T-cell (primary cell): ENCODE results near the gene TSC1. TPM values are rescaled to one million over a fixed set of nuclear protein-coding genes. Genes with fewer than 3 reads are reported as not detected.
A peak's percentile ranks its signal among the peaks of the same experiment; 100 is the strongest.

ENCODE experiments used
- ATAC-seq, 4 experiments: fragments of 200-7000 bp in 3 of 4; fragments of 150-1000 bp in 1 of 4; cut with Tn5 transposase; replicated peaks in 1 of 4; 1 replicate in 3 of 4; 2 replicates in 1 of 4; pipeline ENCODE4 v1.10.0; 2021; ENCODE audit warnings: moderate library complexity in 3 of 4, mild to moderate bottlenecking in 2 of 4, moderate number of reproducible peaks in 1 of 4
- CTCF ChIA-PET, 2 donors: fragments of 300-600 bp; sonication (Branson Sonifier 250); formaldehyde crosslinking; loops; one replicate each; lab custom pipeline; 2022; ENCODE audit warnings: antibody characterized with exemption in 2 of 2; lab: Charles Lee
- POLR2A ChIA-PET, 2 donors: fragments of 300-600 bp; sonication (Branson Sonifier 250); formaldehyde crosslinking; loops; one replicate each; lab custom pipeline; 2022; ENCODE audit warnings: antibody characterized with exemption in 2 of 2; lab: Charles Lee
- DNase-seq, 35 experiments: peaks; one replicate each; pipeline versions ENCODE4 v3.0.0 to v3.0.0-alpha.2; 2013 to 2023
- H3K27ac ChIP-seq: one replicate; pipeline ENCODE4 v1.5.1; 2013; ENCODE audit warnings: low read length
- H3K27me3 ChIP-seq, 2 experiments: replicated peaks in 1 of 2; 1 replicate in 1 of 2; 2 replicates in 1 of 2; pipeline versions ENCODE4 v1.6.1 to v1.7.0; 2013; ENCODE audit warnings: low read length in 1 of 2, mixed read lengths in 1 of 2; ENCODE audit not compliant: control insufficient read depth in 2 of 2, insufficient read depth in 2 of 2; ENCODE audit errors: extremely low read depth in 1 of 2
- H3K36me3 ChIP-seq, 2 donors: 1 replicate in 1 of 2; 2 replicates in 1 of 2; pipeline versions ENCODE4 v1.6.1 to v1.7.0; 2013; ENCODE audit warnings: low read length in 1 of 2; ENCODE audit not compliant: control insufficient read depth in 2 of 2, insufficient read depth in 1 of 2; ENCODE audit errors: extremely low read depth in 1 of 2
- H3K4me1 ChIP-seq, 2 experiments: 1 replicate in 1 of 2; 2 replicates in 1 of 2; pipeline versions ENCODE4 v1.6.1 to v1.7.0; 2013; ENCODE audit warnings: low read length in 2 of 2, mixed read lengths in 1 of 2; ENCODE audit not compliant: insufficient read depth in 2 of 2, control insufficient read depth in 1 of 2; ENCODE audit errors: extremely low read depth in 1 of 2
- H3K4me3 ChIP-seq, 2 donors: 1 replicate in 1 of 2; 2 replicates in 1 of 2; pipeline versions ENCODE4 v1.5.1 to v1.7.0; 2013; ENCODE audit warnings: mild to moderate bottlenecking in 2 of 2, low read length in 1 of 2, moderate library complexity in 1 of 2; ENCODE audit not compliant: control insufficient read depth in 1 of 2; ENCODE audit errors: extremely low read depth in 1 of 2
- H3K9me3 ChIP-seq: 2 replicates; pipeline ENCODE4 v1.7.0; 2013
- H3K27ac Mint-ChIP-seq, 2 donors: one replicate each; pipeline ENCODE4 v1.8.0; 2020 to 2021; ENCODE audit warnings: mild to moderate bottlenecking in 2 of 2, mixed read lengths in 2 of 2
- H3K27me3 Mint-ChIP-seq, 2 donors: one replicate each; pipeline ENCODE4 v1.8.0; 2021 to 2022; ENCODE audit warnings: mixed read lengths in 2 of 2
- H3K36me3 Mint-ChIP-seq: one replicate; pipeline ENCODE4 v1.8.0; 2021; ENCODE audit warnings: mixed read lengths
- H3K4me1 Mint-ChIP-seq, 3 donors: one replicate each; pipeline ENCODE4 v1.8.0; 2020 to 2022; ENCODE audit warnings: mixed read lengths in 3 of 3, mild to moderate bottlenecking in 1 of 3
- H3K4me3 Mint-ChIP-seq, 3 donors: one replicate each; pipeline ENCODE4 v1.8.0; 2020 to 2022; ENCODE audit warnings: mild to moderate bottlenecking in 3 of 3, mixed read lengths in 3 of 3, moderate library complexity in 3 of 3
- H3K9me3 Mint-ChIP-seq, 3 donors: one replicate each; pipeline ENCODE4 v1.8.0; 2020 to 2022; ENCODE audit warnings: mixed read lengths in 3 of 3
- WGBS: methylation state at CpG from one replicate; pipeline ENCODE4 v1.1.5; 2013; ENCODE audit warnings: missing lambda C conversion rate; ENCODE audit not compliant: insufficient coverage; 5-methylcytosine and 5-hydroxymethylcytosine counted together
- total RNA-seq, 35 experiments: library from RNA in 6 of 35; stranded (reverse) in 6 of 35; fragments of 120-200 nt in 1 of 35; gene quantifications; one replicate each; pipeline versions ENCODE4 v1.2.1 to v1.2.4 and lab custom pipeline; 2013 to 2026

The TSC1 gene
- total RNA-seq, 5 donors from 2014 or later (not counting 1 experiment from before 2014, with no cell fraction given) = 56.4 to 70.4 (median 59.8) TPM

DNA sequence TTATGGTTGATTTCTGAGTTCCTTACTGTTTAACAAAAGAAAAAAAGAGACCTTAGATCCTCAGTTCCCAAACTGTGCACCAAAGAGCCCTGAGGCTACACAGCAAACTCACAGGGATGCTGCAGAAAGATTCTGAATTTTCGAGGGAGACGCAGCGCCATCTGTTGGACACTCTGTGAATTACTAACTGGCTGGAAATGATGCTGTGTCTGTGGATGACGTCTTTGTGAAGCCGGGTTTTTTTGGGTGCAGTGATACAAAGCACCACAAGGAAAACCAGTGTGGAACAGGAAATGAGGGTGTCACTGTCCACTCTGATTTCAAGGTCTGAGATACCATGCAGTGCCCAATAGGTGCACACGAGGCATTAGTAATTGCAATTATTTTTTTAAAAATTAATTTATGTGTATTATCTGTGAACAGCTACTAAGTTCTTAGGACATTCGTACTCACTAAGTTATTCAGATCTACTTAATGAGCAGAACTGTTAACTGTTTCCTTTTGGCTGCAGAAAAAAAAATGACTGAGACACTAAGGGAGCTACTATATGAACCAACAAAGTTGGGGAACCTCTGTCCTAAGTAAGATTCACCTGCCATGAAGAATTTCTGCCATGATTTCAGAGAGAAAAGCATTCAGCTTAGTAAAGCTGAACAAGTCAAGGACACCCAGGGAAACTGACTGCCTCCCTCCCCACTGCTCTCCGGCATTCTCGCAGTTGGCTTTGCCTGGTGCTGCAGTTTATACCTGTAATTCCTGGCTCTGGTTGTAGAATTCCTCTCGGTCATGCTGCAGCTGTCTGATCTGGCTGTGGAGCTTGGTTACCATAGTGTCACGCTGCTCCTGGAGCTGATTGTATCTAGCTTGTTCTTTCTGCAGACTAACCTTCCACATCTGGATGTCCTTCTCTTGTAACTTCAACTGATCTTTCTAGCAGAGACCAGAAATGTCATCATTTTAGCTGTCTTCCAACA lies 42.3 kb downstream of the TSC1 start:
- Mint-ChIP-seq H3K27ac (no peak overlapping the region), H3K4me1 (peaks cover 0 to 7% (median 6%) of the 10 kb centered on the region in 3 donors), H3K9me3 (no peaks in the 10 kb centered on the region), H3K4me3 (no peak overlapping the region), H3K27me3 (no peaks in the 10 kb centered on the region), H3K36me3 (peaks cover 54% of the 10 kb centered on the region)
- peak; percentile 83 to 99 (median 86) for ATAC-seq
- 38% methylated on average over 8 of the region's 11 CpGs for WGBS
- DNase-seq = peak; percentile 47 to 90 (median 73)
- ChIA-PET POLR2A (interaction anchor here (0.5 to 0.6 kb wide), 3 partner anchors 24 to 233 kb away, joined by 3 to 4 read pairs (median 3); no protein-coding TSS in a partner anchor), CTCF (interaction anchor here in 1 of 2 donors (0.6 to 2.4 kb wide), 8 partner anchors 8 to 329 kb away, joined by 3 to 14 read pairs (median 4); partner anchors contain the start of gene TSC1)
- no peak overlapping the region for H3K27ac ChIP-seq
- no peak overlapping the region for H3K4me3 ChIP-seq
- H3K9me3 ChIP-seq = no peaks in the 10 kb centered on the region
- H3K4me1 ChIP-seq = no peaks in the 10 kb centered on the region
- no peaks in the 10 kb centered on the region for H3K27me3 ChIP-seq
- peaks cover 10 to 73% of the 10 kb centered on the region in 2 donors for H3K36me3 ChIP-seq

DNA sequence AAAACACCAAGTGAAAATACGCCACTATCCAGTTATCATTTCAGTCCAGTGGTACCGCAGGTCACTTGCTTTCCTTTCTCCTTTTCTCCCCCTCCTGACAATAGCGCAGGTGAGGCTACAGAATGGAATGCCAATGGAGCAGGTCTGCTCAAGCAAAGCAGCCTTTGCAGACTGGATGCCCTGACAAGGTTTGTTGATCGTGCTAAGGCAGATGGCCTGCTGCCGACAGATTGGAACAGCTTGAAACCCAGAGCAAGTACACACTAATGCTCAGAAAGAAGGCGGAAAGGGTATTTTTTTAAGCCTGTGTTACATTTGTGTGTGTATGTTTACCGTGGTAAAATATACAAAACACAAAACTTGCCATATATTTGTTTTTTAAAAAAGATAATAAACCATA lies 46.4 kb downstream of the TSC1 start:
- H3K27ac ChIP-seq = no peak overlapping the region
- POLR2A ChIA-PET = no interaction called here
- peaks cover 0 to 7% (median 6%) of the 10 kb centered on the region in 3 donors for H3K4me1 Mint-ChIP-seq
- H3K9me3 ChIP-seq = no peaks in the 10 kb centered on the region
- no peak overlapping the region for H3K4me3 ChIP-seq
- H3K27me3 Mint-ChIP-seq = no peaks in the 10 kb centered on the region
- H3K4me3 Mint-ChIP-seq = no peak overlapping the region
- peaks cover 13 to 72% of the 10 kb centered on the region in 2 donors for H3K36me3 ChIP-seq
- WGBS = 100% methylated on average over 4 of the region's 7 CpGs
- peaks cover 61% of the 10 kb centered on the region for H3K36me3 Mint-ChIP-seq
- H3K9me3 Mint-ChIP-seq = no peaks in the 10 kb centered on the region
- no peak overlapping the region for H3K27ac Mint-ChIP-seq
- H3K4me1 ChIP-seq = no peaks in the 10 kb centered on the region
- CTCF ChIA-PET = interaction anchor here in 1 of 2 donors (0.6 kb wide), 1 partner anchor 245 kb away, joined by 4 read pairs; no protein-coding TSS in a partner anchor
- DNase-seq (no peak), ATAC-seq (no peak)
- no peaks in the 10 kb centered on the region for H3K27me3 ChIP-seq

DNA sequence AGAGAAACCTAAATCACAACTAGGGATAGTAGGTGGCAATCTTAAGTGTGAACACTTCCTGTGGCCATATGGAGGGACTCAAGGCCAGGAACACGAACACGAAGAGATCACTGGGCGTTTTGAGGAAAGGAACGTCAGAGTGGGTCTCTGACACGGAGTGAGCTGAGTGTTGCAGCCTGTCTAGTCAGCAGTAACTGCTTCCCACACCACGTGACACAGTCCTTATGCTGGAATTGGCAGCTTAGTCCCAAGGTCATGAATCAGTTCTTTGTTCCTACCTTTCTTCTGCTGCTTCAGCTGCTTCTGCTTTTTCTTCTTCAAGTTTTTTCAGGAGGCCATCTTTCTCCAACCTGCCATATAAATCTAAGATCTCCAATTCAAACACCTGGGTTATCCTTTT lies 47.5 kb downstream of the TSC1 start:
- Histone ChIP-seq H3K36me3 (peaks cover 13 to 67% of the 10 kb centered on the region in 2 donors), H3K4me1 (no peaks in the 10 kb centered on the region), H3K27ac (no peak overlapping the region), H3K27me3 (no peaks in the 10 kb centered on the region), H3K4me3 (no peak overlapping the region), H3K9me3 (no peaks in the 10 kb centered on the region)
- 85% methylated on average over 6 of the region's 6 CpGs for WGBS
- peaks cover 0 to 2% (median 2%) of the 10 kb centered on the region in 3 donors for H3K4me1 Mint-ChIP-seq
- H3K27ac Mint-ChIP-seq = no peak overlapping the region
- ChIA-PET POLR2A (no interaction called here), CTCF (interaction anchor here in 1 of 2 donors (0.6 kb wide), 1 partner anchor 45 kb away, joined by 4 read pairs; no protein-coding TSS in a partner anchor)
- no peak for ATAC-seq
- DNase-seq = no peak
- peaks cover 58% of the 10 kb centered on the region for H3K36me3 Mint-ChIP-seq
- no peak overlapping the region for H3K4me3 Mint-ChIP-seq
- no peaks in the 10 kb centered on the region for H3K27me3 Mint-ChIP-seq
- no peaks in the 10 kb centered on the region for H3K9me3 Mint-ChIP-seq

DNA sequence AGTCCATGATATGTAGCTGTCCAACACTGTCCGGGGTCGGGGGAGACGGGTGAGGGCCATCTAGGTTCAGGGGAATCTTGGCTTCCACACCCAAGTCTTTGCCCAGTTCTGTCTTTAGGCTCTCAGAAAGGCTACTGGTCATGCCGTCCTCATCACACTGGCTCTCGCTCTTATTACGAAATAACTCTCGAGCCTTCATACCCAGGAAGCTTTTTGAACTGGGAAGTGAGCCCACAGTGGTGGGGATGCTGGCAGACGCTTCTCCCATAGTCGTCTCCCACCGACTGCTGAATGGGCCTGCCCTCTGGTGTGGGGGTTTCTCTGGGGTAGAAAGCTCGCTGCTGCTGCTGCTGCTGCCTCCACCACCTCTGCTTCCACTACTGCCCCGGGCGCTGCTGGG lies 48.2 kb downstream of the TSC1 start:
- ATAC-seq (no peak), DNase-seq (no peak)
- Histone ChIP-seq H3K27ac (no peak overlapping the region), H3K9me3 (no peaks in the 10 kb centered on the region), H3K27me3 (no peaks in the 10 kb centered on the region), H3K4me3 (no peak overlapping the region), H3K4me1 (no peaks in the 10 kb centered on the region), H3K36me3 (peaks cover 13 to 64% of the 10 kb centered on the region in 2 donors)
- no peaks in the 10 kb centered on the region for H3K4me1 Mint-ChIP-seq
- H3K36me3 Mint-ChIP-seq = peaks cover 55% of the 10 kb centered on the region
- no peak overlapping the region for H3K4me3 Mint-ChIP-seq
- no peaks in the 10 kb centered on the region for H3K27me3 Mint-ChIP-seq
- no peaks in the 10 kb centered on the region for H3K9me3 Mint-ChIP-seq
- POLR2A ChIA-PET = no interaction called here
- CTCF ChIA-PET = no interaction called here
- 98% methylated on average over 9 of the region's 13 CpGs for WGBS
- H3K27ac Mint-ChIP-seq = no peak overlapping the region

DNA sequence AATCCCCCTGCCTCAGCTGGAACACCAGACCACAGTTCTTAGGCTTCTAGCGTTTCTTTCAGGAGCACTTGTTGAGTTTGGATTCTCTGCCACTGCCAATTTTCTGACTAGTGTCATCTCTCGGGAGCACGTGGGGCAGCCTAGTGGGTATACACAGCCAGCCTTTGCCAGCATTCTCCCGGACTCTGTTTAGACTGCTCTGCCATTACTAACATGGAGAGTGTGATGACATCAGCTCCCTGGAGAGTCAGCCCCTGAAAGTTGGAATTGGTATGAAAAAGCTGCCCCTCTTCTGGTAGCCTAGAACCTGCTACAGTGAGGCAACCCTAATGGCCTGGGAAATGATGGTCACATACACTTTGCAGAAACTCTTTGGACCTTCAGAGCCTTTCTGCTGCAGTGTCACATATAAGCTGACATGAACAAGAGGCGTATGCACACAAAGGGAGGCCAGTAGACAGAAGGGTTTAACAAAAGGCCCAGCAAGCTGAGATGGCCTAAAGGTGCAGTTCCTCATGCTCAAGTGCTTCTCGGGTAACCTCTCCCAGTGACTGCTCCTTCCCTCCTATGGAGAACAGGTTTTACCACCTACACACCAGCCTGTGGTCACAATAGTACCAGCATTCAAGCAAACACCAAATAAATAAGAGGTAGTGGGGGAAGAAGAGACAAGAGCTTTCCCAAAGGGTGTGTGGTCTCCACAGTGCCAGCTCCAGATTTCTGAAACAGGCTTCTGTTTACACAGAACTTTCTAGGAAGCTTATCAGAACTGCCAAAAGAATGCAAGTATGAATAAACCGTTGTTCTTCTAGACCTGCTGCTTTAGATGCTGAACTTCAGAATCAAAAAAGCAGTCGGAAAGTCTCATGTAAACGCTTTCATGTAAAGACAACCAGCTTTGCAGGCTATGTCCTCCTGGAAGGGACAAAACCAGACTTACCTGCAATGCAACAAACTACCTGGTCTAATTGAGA lies 49.3 kb downstream of the TSC1 start:
- Histone ChIP-seq H3K36me3 (peaks cover 13 to 53% of the 10 kb centered on the region in 2 donors), H3K9me3 (no peaks in the 10 kb centered on the region), H3K27ac (no peak overlapping the region), H3K4me1 (no peaks in the 10 kb centered on the region), H3K4me3 (no peak overlapping the region), H3K27me3 (no peaks in the 10 kb centered on the region)
- Mint-ChIP-seq H3K27me3 (no peaks in the 10 kb centered on the region), H3K4me1 (no peaks in the 10 kb centered on the region), H3K27ac (no peak overlapping the region), H3K9me3 (no peaks in the 10 kb centered on the region), H3K4me3 (no peak overlapping the region), H3K36me3 (peaks cover 47% of the 10 kb centered on the region)
- CTCF ChIA-PET = no interaction called here
- WGBS = 93% methylated on average over 8 of the region's 9 CpGs
- ATAC-seq (no peak), DNase-seq (no peak)
- POLR2A ChIA-PET = no interaction called here

DNA sequence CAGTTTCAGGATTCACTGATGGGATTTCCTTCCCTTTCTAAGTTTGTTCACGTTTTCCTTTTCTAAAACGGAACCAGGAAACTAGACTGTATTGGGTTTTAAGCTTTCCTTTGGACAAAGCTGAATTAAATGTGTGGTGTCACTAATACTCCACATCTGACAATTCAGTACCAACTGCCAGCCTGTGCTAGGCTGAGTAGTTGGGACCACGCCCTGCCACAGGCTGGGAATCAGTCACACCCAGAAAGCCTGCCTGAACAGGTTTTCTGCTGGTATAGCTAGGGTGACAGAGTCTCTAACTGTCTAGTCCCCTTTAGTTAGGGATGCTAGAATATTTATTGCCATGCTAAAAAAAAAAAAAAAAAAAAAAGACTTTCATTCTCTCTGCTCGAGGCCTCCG lies 50.1 kb downstream of the TSC1 start:
- POLR2A ChIA-PET = no interaction called here
- Mint-ChIP-seq H3K36me3 (peaks cover 42% of the 10 kb centered on the region), H3K4me3 (no peak overlapping the region)

More for the DNA sequence above, 50.1 kb downstream of the TSC1 start:
- ATAC-seq = no peak
- H3K27ac Mint-ChIP-seq = no peak overlapping the region
- Histone ChIP-seq H3K4me1 (no peaks in the 10 kb centered on the region), H3K36me3 (peaks cover 13 to 45% of the 10 kb centered on the region in 2 donors), H3K9me3 (no peaks in the 10 kb centered on the region), H3K27ac (no peak overlapping the region), H3K4me3 (no peak overlapping the region), H3K27me3 (no peaks in the 10 kb centered on the region)
- no peaks in the 10 kb centered on the region for H3K4me1 Mint-ChIP-seq
- WGBS = no CpG with 5 or more reads among the region's 5 CpGs
- DNase-seq = no peak
- CTCF ChIA-PET = no interaction called here
- no peaks in the 10 kb centered on the region for H3K9me3 Mint-ChIP-seq
- no peaks in the 10 kb centered on the region for H3K27me3 Mint-ChIP-seq
